HG03520 (cell line): Measurements from ENCODE around the gene CMC2.

Experiments
- ATAC-seq: cut with Tn5 transposase; IDR thresholded peaks from one replicate; pipeline ENCODE4 v1.9.1; 2021; ENCODE audit warnings: mild to moderate bottlenecking, moderate library complexity; ENCODE audit not compliant: unreplicated experiment

The CMC2 gene

GRCh38 chr16:81006813-81007695, at the start of gene CMC2, which contains the start of gene CENPN:
TSS of gene CMC2 (minus strand) at chr16:81006885. CDS start at chr16:80997394, 9,491 bp downstream.
TSS of gene CENPN (plus strand) at chr16:81007214. CDS start at chr16:81011940, 4,726 bp downstream.
- ATAC-seq: peak; percentile 79

- no peak for ATAC-seq
Observed at GRCh38 chr16:81053761-81054160, 47.1 kb upstream of the CMC2 start.

GRCh38 chr16:81042821-81043220, 36.1 kb upstream of the CMC2 start:
- no peak for ATAC-seq

GRCh38 chr16:81041696-81042095, 35.0 kb upstream of the CMC2 start:
- ATAC-seq: no peak

GRCh38 chr16:81040842-81041241, 34.2 kb upstream of the CMC2 start:
- no peak for ATAC-seq

- ATAC-seq: no peak
Observed at GRCh38 chr16:81040131-81040530, 33.4 kb upstream of the CMC2 start.

GRCh38 chr16:81036751-81037350, 30.2 kb upstream of the CMC2 start:
- ATAC-seq: no peak

- peak; percentile 47 for ATAC-seq
Observed at GRCh38 chr16:81035975-81036750, 29.5 kb upstream of the CMC2 start.

GRCh38 chr16:81035398-81035974, 28.8 kb upstream of the CMC2 start, which contains the start of gene ATMIN:
TSS of gene ATMIN (plus strand) at chr16:81035842. CDS start at chr16:81035871, 29 bp downstream.
- ATAC-seq: peak; percentile 93

- no peak for ATAC-seq
Observed at GRCh38 chr16:81029930-81030604, 23.4 kb upstream of the CMC2 start.

- ATAC-seq: no peak
Observed at GRCh38 chr16:81026429-81026828, 19.7 kb upstream of the CMC2 start.

GRCh38 chr16:81018496-81018895, 11.8 kb upstream of the CMC2 start:
- no peak for ATAC-seq

- no peak for ATAC-seq
Observed at GRCh38 chr16:81014672-81015071, 8.0 kb upstream of the CMC2 start.

GRCh38 chr16:81012974-81013373, 6.3 kb upstream of the CMC2 start:
- no peak for ATAC-seq

GRCh38 chr16:81008505-81008789, 1.8 kb upstream of the CMC2 start:
- no peak for ATAC-seq

- ATAC-seq: peak; percentile 33
Observed at GRCh38 chr16:81006211-81006812, 373 bp downstream of the CMC2 start.

- no peak for ATAC-seq
Observed at GRCh38 chr16:81005610-81006161, 999 bp downstream of the CMC2 start.

GRCh38 chr16:81004646-81005353, 1.9 kb downstream of the CMC2 start:
- no peak for ATAC-seq
